Keratinocyte (primary cell): ENCODE results near the gene SPTBN1. TPM values are rescaled to one million over a fixed set of nuclear protein-coding genes. Genes with fewer than 3 reads are reported as not detected.

ENCODE experiments used
- DNase-seq: peaks from one replicate; pipeline ENCODE4 v3.0.0-alpha.2; 2011; ENCODE audit warnings: low read depth, missing footprints, low spot score
- FAIRE-seq: peaks from 2 replicates; lab custom pipeline; 2011; peaks lifted over from hg19 to GRCh38; lab: Jason Lieb, UNC
- H2AFZ ChIP-seq: 2 replicates; pipeline ENCODE4 v1.6.0; 2012; ENCODE audit warnings: low read length, control low read depth, inconsistent platforms; ENCODE audit not compliant: control insufficient read depth
- H3K27ac ChIP-seq: 2 replicates; pipeline ENCODE4 v1.5.1; 2011; ENCODE audit warnings: low read length; ENCODE audit not compliant: control insufficient read depth, insufficient read depth
- H3K27me3 ChIP-seq: 3 replicates; pipeline ENCODE4 v1.6.0; 2011; ENCODE audit warnings: low read length; ENCODE audit not compliant: control insufficient read depth, insufficient read depth; ENCODE audit errors: extremely low read depth
- H3K36me3 ChIP-seq, 2 experiments: 2 replicates in 1 of 2; 3 replicates in 1 of 2; pipeline ENCODE4 v1.5.1; 2011; ENCODE audit warnings: low read length in 2 of 2, mild to moderate bottlenecking in 1 of 2; ENCODE audit not compliant: control insufficient read depth in 2 of 2, insufficient read depth in 2 of 2; ENCODE audit errors: extremely low read depth in 1 of 2
- H3K4me1 ChIP-seq: 3 replicates; pipeline ENCODE4 v1.5.1; 2011; ENCODE audit warnings: low read length; ENCODE audit not compliant: control insufficient read depth, insufficient read depth; ENCODE audit errors: extremely low read depth
- H3K4me2 ChIP-seq: 3 replicates; pipeline ENCODE4 v1.6.0; 2011; ENCODE audit warnings: low read depth, low read length; ENCODE audit not compliant: control insufficient read depth, insufficient read depth; ENCODE audit errors: extremely low read depth
- H3K4me3 ChIP-seq, 3 experiments: fragments of 200-600 bp in 1 of 3; sonication (generic) in 1 of 3; 2 replicates in 2 of 3; 3 replicates in 1 of 3; pipeline ENCODE4 v1.5.1; 2011 to 2016; ENCODE audit warnings: low read length in 3 of 3, mild to moderate bottlenecking in 3 of 3, control low read depth in 2 of 3, inconsistent platforms in 1 of 3, low read depth in 1 of 3, mixed read lengths in 1 of 3, mixed run types in 1 of 3, moderate library complexity in 1 of 3; ENCODE audit not compliant: control insufficient read depth in 2 of 3, insufficient read depth in 2 of 3; ENCODE audit errors: extremely low read depth in 1 of 3
- H3K79me2 ChIP-seq: 2 replicates; pipeline ENCODE4 v1.6.0; 2012; ENCODE audit warnings: low read length; ENCODE audit not compliant: control insufficient read depth, insufficient read depth
- H3K9ac ChIP-seq: 3 replicates; pipeline ENCODE4 v1.6.0; 2011; ENCODE audit warnings: low read length; ENCODE audit not compliant: control insufficient read depth, insufficient read depth; ENCODE audit errors: extremely low read depth
- H3K9me1 ChIP-seq: 3 replicates; pipeline ENCODE4 v1.6.0; 2011; ENCODE audit warnings: low read length; ENCODE audit not compliant: control insufficient read depth, insufficient read depth; ENCODE audit errors: extremely low read depth
- H3K9me3 ChIP-seq: 2 replicates; pipeline ENCODE4 v1.5.1; 2012; ENCODE audit warnings: low read depth, low read length; ENCODE audit not compliant: control insufficient read depth
- H4K20me1 ChIP-seq: 3 replicates; pipeline ENCODE4 v1.6.0; 2011; ENCODE audit warnings: low read length; ENCODE audit not compliant: control insufficient read depth, insufficient read depth; ENCODE audit errors: extremely low read depth
- CTCF ChIP-seq, 3 experiments: IDR thresholded peaks in 1 of 3; conservative IDR thresholded peaks in 1 of 3; optimal IDR thresholded peaks in 1 of 3; 2 replicates in 2 of 3; 3 replicates in 1 of 3; pipeline versions ENCODE3 to v1.5.1; 2011; ENCODE audit warnings: low read length in 3 of 3, mild to moderate bottlenecking in 3 of 3, moderate library complexity in 2 of 3, control low read depth in 1 of 3, inconsistent platforms in 1 of 3; ENCODE audit not compliant: insufficient read depth in 2 of 3; ENCODE audit errors: extremely low read depth in 1 of 3
- EZH2 ChIP-seq: IDR thresholded peaks from one replicate; pipeline ENCODE4 v1.6.1; 2012; ENCODE audit warnings: inconsistent platforms, mild to moderate bottlenecking, low read length, moderate library complexity
- dilution Hi-C: fragments of 300-500 bp; cut with MboI; formaldehyde crosslinking; loops from one replicate; pipeline ENCODE4 v1.7.0; 2020; ENCODE audit warnings: low sequenced_read_pairs; ENCODE audit not compliant: extremely low pct_ligation_motif_present
- polyA plus RNA-seq, 5 experiments: library from polyadenylated mRNA; depleted of rRNA in 3 of 5; stranded (reverse) in 3 of 5; stranded (forward) in 1 of 5; unstranded in 1 of 5; fragments of >200 nt; gene quantifications; 1 replicate in 1 of 5; 2 replicates in 3 of 5; 3 replicates in 1 of 5; pipeline versions ENCODE4 v1.2.1 to v1.2.3, GENCODE V29; 2011 to 2012; ENCODE audit warnings: missing spikeins in 2 of 5, low read depth in 1 of 5, low replicate concordance in 1 of 5

Gene SPTBN1
- polyA plus RNA-seq, 1 donor (not counting 4 experiments of a cell fraction or from before 2014, with no cell fraction given): 40.0 TPM

- DNase-seq (no peak), FAIRE-seq (no peak)
- TF ChIP-seq CTCF (optimal IDR thresholded peaks at IDR 0.05 in 1 of 3, IDR thresholded peaks at IDR 0.05 in 1 of 3, conservative IDR thresholded peaks at IDR 0.05 in 1 of 3; ENCODE audit: extremely low read depth in 1 of 3, insufficient read depth in 2 of 3, low read length in 3 of 3) (no peak), EZH2 (no peak)
- Histone ChIP-seq H3K4me1 (no peaks in the 10 kb centered on the region), H3K4me3 (no peak overlapping the region), H3K79me2 (no peaks in the 10 kb centered on the region), H3K27me3 (no peaks in the 10 kb centered on the region), H2AFZ (no peak overlapping the region), H4K20me1 (no peaks in the 10 kb centered on the region), H3K9me1 (no peaks in the 10 kb centered on the region), H3K36me3 (no peaks in the 10 kb centered on the region), H3K4me2 (no peak overlapping the region), H3K9me3 (no peaks in the 10 kb centered on the region), H3K9ac (no peak overlapping the region), H3K27ac (no peak overlapping the region)
- dilution Hi-C loops: no loop called here
Observed at GRCh38 chr2:54464341-54464740, 8.2 kb downstream of the SPTBN1 start.

GRCh38 chr2:54465143-54465542 lies 9.0 kb downstream of the SPTBN1 start:
- H3K27me3 ChIP-seq: no peaks in the 10 kb centered on the region
- H3K4me3 ChIP-seq: no peak overlapping the region
- no peak overlapping the region for H2AFZ ChIP-seq
- H4K20me1 ChIP-seq: no peaks in the 10 kb centered on the region
- H3K4me1 ChIP-seq: peaks cover 6% of the 10 kb centered on the region
- no peaks in the 10 kb centered on the region for H3K79me2 ChIP-seq
- dilution Hi-C loops: no loop called here
- no peak for DNase-seq
- no peak overlapping the region for H3K27ac ChIP-seq
- TF ChIP-seq CTCF (optimal IDR thresholded peaks at IDR 0.05 in 1 of 3, IDR thresholded peaks at IDR 0.05 in 1 of 3, conservative IDR thresholded peaks at IDR 0.05 in 1 of 3; ENCODE audit: extremely low read depth in 1 of 3, insufficient read depth in 2 of 3, low read length in 3 of 3) (no peak), EZH2 (no peak)
- H3K36me3 ChIP-seq: no peaks in the 10 kb centered on the region
- H3K9me3 ChIP-seq: no peaks in the 10 kb centered on the region
- H3K4me2 ChIP-seq: no peak overlapping the region
- H3K9me1 ChIP-seq: no peaks in the 10 kb centered on the region
- FAIRE-seq: no peak
- H3K9ac ChIP-seq: no peak overlapping the region
